ENCODE measurements around the gene LPCAT1. TPM values are rescaled to one million over a fixed set of nuclear protein-coding genes. Genes with fewer than 3 reads are reported as not detected.

LPCAT1 gene
- total RNA-seq, 3 donors from 2014 or later: 19.4 to 39.3 (median 21.4) TPM

DNA sequence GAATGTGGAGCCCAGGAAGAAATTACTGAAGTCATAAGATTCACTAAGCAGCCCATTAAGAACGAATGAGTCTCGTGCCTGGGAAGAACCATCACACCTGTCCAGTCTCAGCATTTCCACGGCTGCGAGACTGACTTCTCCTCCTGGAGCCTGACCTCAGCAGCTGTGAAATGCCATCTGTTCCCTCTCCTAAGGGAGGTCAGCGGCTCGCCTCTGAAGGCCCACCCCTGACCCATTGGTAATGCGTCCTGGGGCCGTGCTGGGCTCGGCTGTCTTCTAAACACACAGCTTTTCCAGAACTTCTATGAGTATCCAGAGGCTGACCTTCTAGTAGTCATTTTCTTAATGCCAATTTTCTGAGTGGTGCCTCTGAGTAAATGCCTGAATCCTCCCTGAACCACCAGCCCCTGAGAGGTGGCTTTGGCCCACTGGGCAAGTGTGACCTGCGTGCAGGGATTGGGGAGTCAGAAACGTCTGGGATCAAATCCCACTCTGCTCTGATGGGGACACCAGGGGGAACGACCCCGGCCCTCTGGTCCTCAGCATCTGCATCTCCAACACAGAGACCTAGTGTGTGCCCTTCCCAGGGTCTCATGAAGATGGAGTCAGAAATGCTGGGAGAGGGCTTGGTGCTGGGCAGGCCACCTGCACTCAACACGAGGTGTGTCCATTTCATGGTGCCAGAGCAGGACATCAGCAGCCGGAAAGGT is 84.2 kb downstream of the LPCAT1 start:
- H3K27ac ChIP-seq: no peak overlapping the region
- DNase-seq (ENCODE audit: low spot score in 2 of 2): no peak
- peaks cover 0 to 2% of the 10 kb centered on the region in 2 donors for H3K9me3 ChIP-seq
- no peak for TF ChIP-seq POLR2AphosphoS5 (IDR thresholded peaks at IDR 0.05)
- no peaks in the 10 kb centered on the region for H3K36me3 ChIP-seq
- H3K4me1 ChIP-seq: peaks cover 0 to 3% of the 10 kb centered on the region in 2 donors
- peaks cover 0 to 66% of the 10 kb centered on the region in 2 donors for H3K27me3 ChIP-seq
- no peak overlapping the region for H3K4me3 ChIP-seq
- intact Hi-C loops (cut with DNase I; ENCODE audit: low total_unique reads): no loop called here

GRCh38 chr5:1438871-1439270 is 84.9 kb downstream of the LPCAT1 start:
- peaks cover 0 to 59% of the 10 kb centered on the region in 2 donors for H3K27me3 ChIP-seq
- intact Hi-C loops (cut with DNase I; ENCODE audit: low total_unique reads): no loop called here
- peaks cover 0 to 4% of the 10 kb centered on the region in 2 donors for H3K9me3 ChIP-seq
- no peaks in the 10 kb centered on the region for H3K36me3 ChIP-seq
- TF ChIP-seq POLR2A (IDR thresholded peaks at IDR 0.05) (no peak), CTCF (IDR thresholded peaks at IDR 0.05) (no peak), POLR2AphosphoS5 (IDR thresholded peaks at IDR 0.05) (no peak)
- H3K27ac ChIP-seq: no peak overlapping the region
- H3K4me3 ChIP-seq: no peak overlapping the region
- no peaks in the 10 kb centered on the region for H3K4me1 ChIP-seq
- no peak for DNase-seq (ENCODE audit: low spot score in 2 of 2)

DNA sequence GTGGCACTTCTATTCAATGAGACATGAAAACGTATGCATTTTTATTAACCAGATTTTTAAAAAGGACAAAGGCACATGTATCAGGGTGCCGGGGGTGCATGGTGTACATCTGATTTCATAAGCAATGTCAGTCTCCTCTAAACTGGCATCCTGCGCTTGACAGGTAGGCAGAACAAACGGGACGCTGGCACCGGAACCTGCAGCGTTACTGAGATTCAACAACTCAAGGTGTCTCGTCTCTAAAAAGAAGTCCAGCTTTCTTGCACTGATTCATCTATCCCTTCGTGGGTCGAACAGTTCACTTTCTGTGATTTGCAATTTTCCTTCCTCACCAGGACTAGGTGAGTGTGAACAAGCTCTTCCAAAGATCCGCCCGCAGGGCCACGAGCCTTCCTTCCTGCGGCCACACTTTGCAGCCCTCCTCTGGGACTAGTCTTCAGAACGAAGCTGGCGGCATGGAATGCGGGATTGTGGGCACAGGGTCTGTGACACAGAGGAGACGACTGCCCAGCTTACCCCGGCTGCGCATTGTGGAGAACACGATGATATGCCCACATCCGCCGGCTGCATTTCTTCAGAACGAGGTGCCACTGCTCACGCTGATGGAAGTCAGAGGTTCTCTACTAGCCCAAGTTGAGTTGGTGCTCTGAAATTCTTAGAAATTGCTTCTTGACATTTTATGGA is 85.7 kb downstream of the LPCAT1 start:
- Histone ChIP-seq H3K27me3 (peaks cover 0 to 51% of the 10 kb centered on the region in 2 donors), H3K9me3 (peaks cover 0 to 5% of the 10 kb centered on the region in 2 donors), H3K4me1 (no peaks in the 10 kb centered on the region), H3K27ac (no peak overlapping the region), H3K4me3 (no peak overlapping the region), H3K36me3 (no peaks in the 10 kb centered on the region)
- TF ChIP-seq POLR2A (IDR thresholded peaks at IDR 0.05) (no peak), POLR2AphosphoS5 (IDR thresholded peaks at IDR 0.05) (no peak), CTCF (IDR thresholded peaks at IDR 0.05) (no peak)
- no peak for DNase-seq (ENCODE audit: low spot score in 2 of 2)
- intact Hi-C loops (cut with DNase I; ENCODE audit: low total_unique reads): no loop called here

GRCh38 chr5:1437226-1437829 is 86.4 kb downstream of the LPCAT1 start:
- no peaks in the 10 kb centered on the region for H3K36me3 ChIP-seq
- no peak for TF ChIP-seq CTCF (IDR thresholded peaks at IDR 0.05)
- no peak for TF ChIP-seq POLR2A (IDR thresholded peaks at IDR 0.05)
- TF ChIP-seq POLR2AphosphoS5 (IDR thresholded peaks at IDR 0.05): no peak
- no peaks in the 10 kb centered on the region for H3K4me1 ChIP-seq
- peaks cover 0 to 44% of the 10 kb centered on the region in 2 donors for H3K27me3 ChIP-seq
- DNase-seq (ENCODE audit: low spot score in 2 of 2): no peak
- intact Hi-C loops (cut with DNase I; ENCODE audit: low total_unique reads): no loop called here
- peaks cover 0 to 5% of the 10 kb centered on the region in 2 donors for H3K9me3 ChIP-seq
- H3K4me3 ChIP-seq: no peak overlapping the region
- no peak overlapping the region for H3K27ac ChIP-seq

- Histone ChIP-seq H3K4me1 (no peaks in the 10 kb centered on the region), H3K27me3 (peaks cover 0 to 40% of the 10 kb centered on the region in 2 donors), H3K36me3 (no peaks in the 10 kb centered on the region), H3K9me3 (peaks cover 0 to 3% of the 10 kb centered on the region in 2 donors), H3K27ac (no peak overlapping the region), H3K4me3 (no peak overlapping the region)
- intact Hi-C loops (cut with DNase I; ENCODE audit: low total_unique reads): loop anchor here (1.0 kb wide), 1 partner anchor 18 kb away; no protein-coding TSS in a partner anchor
- DNase-seq (ENCODE audit: low spot score in 2 of 2): no peak
- no peak for TF ChIP-seq POLR2A (IDR thresholded peaks at IDR 0.05)
- no peak for TF ChIP-seq CTCF (IDR thresholded peaks at IDR 0.05)
- no peak for TF ChIP-seq POLR2AphosphoS5 (IDR thresholded peaks at IDR 0.05)
Observed at GRCh38 chr5:1436681-1437080, 87.1 kb downstream of the LPCAT1 start.

Data from breast epithelium (tissue), 4 donors.